Psoas muscle (tissue), 8 donors: ENCODE measurements around the gene CNTN6. TPM values are rescaled to one million over a fixed set of nuclear protein-coding genes. Genes with fewer than 3 reads are reported as not detected.

Source experiments
- ATAC-seq, 4 donors: fragments of 200-7000 bp; cut with Tn5 transposase; one replicate each; pipeline ENCODE4 v1.9.1; 2020; ENCODE audit warnings: moderate library complexity in 3 of 4, mild to moderate bottlenecking in 2 of 4
- DNase-seq, 2 donors: peaks; one replicate each; pipeline ENCODE4 v3.0.0-alpha.2; 2020
- H3K27ac ChIP-seq: fragments of 200-600 bp; one replicate; pipeline ENCODE4 v1.8.0; 2022
- H3K27me3 ChIP-seq, 3 donors: fragments of 200-600 bp in 1 of 3; one replicate each; pipeline versions ENCODE4 v1.6.1 to v1.8.0; 2013 to 2022; ENCODE audit warnings: low read length in 2 of 3, mild to moderate bottlenecking in 2 of 3, moderate library complexity in 1 of 3; ENCODE audit not compliant: insufficient read depth in 3 of 3
- H3K36me3 ChIP-seq, 2 donors: fragments of 200-600 bp in 1 of 2; one replicate each; pipeline versions ENCODE4 v1.6.1 to v1.8.0; 2013 to 2022; ENCODE audit warnings: low read depth in 1 of 2, mild to moderate bottlenecking in 1 of 2, moderate library complexity in 1 of 2; ENCODE audit not compliant: insufficient read depth in 1 of 2
- H3K4me1 ChIP-seq: fragments of 200-600 bp; one replicate; pipeline ENCODE4 v1.8.0; 2022
- H3K4me3 ChIP-seq: fragments of 200-600 bp; one replicate; pipeline ENCODE4 v1.8.0; 2022; ENCODE audit warnings: mild to moderate bottlenecking
- H3K9me3 ChIP-seq: fragments of 200-600 bp; one replicate; pipeline ENCODE4 v1.8.0; 2022
- CTCF ChIP-seq: fragments of 200-600 bp; IDR thresholded peaks from one replicate; pipeline ENCODE4 v1.8.0; 2022; ENCODE audit warnings: antibody characterized with exemption
- WGBS, 3 donors: extraction: QIAGEN DNeasy Blood & Tissue Kit; methylation state at CpG; one replicate each; pipeline versions ENCODE4 v1.1.6 to v1.1.7; 2013; 5-methylcytosine and 5-hydroxymethylcytosine counted together
- intact Hi-C, 2 donors: fragments of 100-400 bp; cut with DNase I; formaldehyde crosslinking; loops; one replicate each; pipeline versions ENCODE4 v1.11.0 to v1.14.2; 2022
- polyA plus RNA-seq, 3 donors: library from polyadenylated mRNA; stranded (reverse); fragments of 200-250 nt; gene quantifications; one replicate each; pipeline ENCODE4 v1.2.3, GENCODE V29; 2013
- total RNA-seq, 4 donors: library from RNA; stranded (reverse); fragmentation: NEBNext Ultra II Directional in 2 of 4; extraction: Animal tissue kit (Norgen Biotek cat#: 25700) in 2 of 4; gene quantifications; one replicate each; pipeline versions ENCODE4 v1.2.1 to v1.2.4, GENCODE V29; 2021 to 2023
- donor health status: healthy with polysubstance abuse.
- donor health status: DM: no; HTN: no; CAD: no; lungs with moderate emphysema.
- donor health status: Bipolar disorder and iron deficiency.
- donor health status: healthy.
- donor health status: DM: yes; HTN: yes; CAD: no.
- donor health status: DM: no; HTN: no; CAD: no.
- donor health status: DM: no; HTN: no; CAD: no.
- donor health status: DM: yes; HTN: yes; CAD: no.

The CNTN6 gene
- total and polyA plus RNA-seq, 7 donors, result 0.10 TPM; not detected in 6

- Histone ChIP-seq H3K9me3 (no peaks in the 10 kb centered on the region), H3K4me3 (no peak overlapping the region), H3K4me1 (no peaks in the 10 kb centered on the region), H3K36me3 (no peaks in the 10 kb centered on the region), H3K27ac (no peak overlapping the region), H3K27me3 (no peaks in the 10 kb centered on the region)
- DNase-seq (no peak), ATAC-seq (no peak)
- intact Hi-C loops, result no loop called here
- WGBS, 3 donors, result 51 to 61% (median 56%) methylated on average over 2 of the region's 2 CpGs
- no peak for TF ChIP-seq CTCF
Measured at GRCh38 chr3:1197051-1197450, 104.2 kb downstream of the CNTN6 start.

GRCh38 chr3:1200371-1200770 is 107.5 kb downstream of the CNTN6 start:
- no peak for ATAC-seq
- Histone ChIP-seq H3K4me1 (no peaks in the 10 kb centered on the region), H3K9me3 (no peaks in the 10 kb centered on the region), H3K27ac (no peak overlapping the region), H3K4me3 (no peak overlapping the region), H3K27me3 (no peaks in the 10 kb centered on the region), H3K36me3 (no peaks in the 10 kb centered on the region)
- DNase-seq, result no peak
- intact Hi-C loops, result no loop called here
- TF ChIP-seq CTCF, result no peak
- WGBS, 3 donors, result 68 to 88% (median 72%) methylated on average over 1 of the region's 1 CpG

GRCh38 chr3:1207904-1208303 is 115.1 kb downstream of the CNTN6 start:
- ATAC-seq, result no peak
- no peak for TF ChIP-seq CTCF
- H3K9me3 ChIP-seq, result no peaks in the 10 kb centered on the region
- WGBS, 3 donors, result 48 to 50% (median 48%) methylated on average over 2 of the region's 2 CpGs
- no peaks in the 10 kb centered on the region for H3K36me3 ChIP-seq
- no peak for DNase-seq
- H3K4me1 ChIP-seq, result no peaks in the 10 kb centered on the region
- no peak overlapping the region for H3K27ac ChIP-seq
- no peak overlapping the region for H3K4me3 ChIP-seq
- no peaks in the 10 kb centered on the region for H3K27me3 ChIP-seq
- intact Hi-C loops, result no loop called here

GRCh38 chr3:1214933-1215332 is 122.1 kb downstream of the CNTN6 start:
- ATAC-seq (no peak), DNase-seq (no peak)
- intact Hi-C loops, result no loop called here
- no peak overlapping the region for H3K4me3 ChIP-seq
- no peaks in the 10 kb centered on the region for H3K36me3 ChIP-seq
- no peak overlapping the region for H3K27ac ChIP-seq
- 65 to 73% (median 71%) methylated on average over 3 of the region's 3 CpGs for WGBS, 3 donors
- no peak for TF ChIP-seq CTCF
- H3K27me3 ChIP-seq, result no peaks in the 10 kb centered on the region
- H3K9me3 ChIP-seq, result no peaks in the 10 kb centered on the region
- no peaks in the 10 kb centered on the region for H3K4me1 ChIP-seq

- no peaks in the 10 kb centered on the region for H3K27me3 ChIP-seq
- H3K4me3 ChIP-seq, result no peak overlapping the region
- H3K9me3 ChIP-seq, result no peaks in the 10 kb centered on the region
- 23 to 56% (median 33%) methylated on average over 1 of the region's 1 CpG for WGBS, 3 donors
- H3K27ac ChIP-seq, result no peak overlapping the region
- no peaks in the 10 kb centered on the region for H3K4me1 ChIP-seq
- ATAC-seq, result no peak
- intact Hi-C loops, result no loop called here
- TF ChIP-seq CTCF, result no peak
- DNase-seq, result no peak
- H3K36me3 ChIP-seq, result no peaks in the 10 kb centered on the region
Measured at GRCh38 chr3:1216856-1217255, 124.0 kb downstream of the CNTN6 start.
